GM23338 (cell line): ENCODE results near the gene SNX8. TPM values are rescaled to one million over a fixed set of nuclear protein-coding genes. Genes with fewer than 3 reads are reported as not detected.
A peak's percentile ranks its signal among the peaks of the same experiment; 100 is the strongest.

Source experiments
- ATAC-seq: fragments of 200-7000 bp; cut with Tn5 transposase; 3 replicates; pipeline ENCODE4 v1.9.1; 2020
- DNase-seq: peaks from one replicate; pipeline ENCODE4 v3.0.0-alpha.2; 2015; ENCODE audit warnings: low spot score
- H2AFZ ChIP-seq: fragments of 200-600 bp; sonication (generic); 2 replicates; pipeline ENCODE4 v1.8.0; 2016; ENCODE audit warnings: antibody characterized with exemption, mild to moderate bottlenecking, moderate library complexity
- H3F3A ChIP-seq: fragments of 200-600 bp; sonication (generic); replicated peaks from 2 replicates; pipeline ENCODE4 v1.8.0; 2017; ENCODE audit warnings: antibody characterized with exemption, mixed run types, low read depth
- H3K27ac ChIP-seq: fragments of 200-600 bp; sonication (generic); 2 replicates; pipeline ENCODE4 v1.6.1; 2016; ENCODE audit warnings: low read depth
- H3K27me3 ChIP-seq: fragments of 200-600 bp; sonication (generic); 2 replicates; pipeline ENCODE4 v1.8.0; 2016; ENCODE audit warnings: mild to moderate bottlenecking, mixed run types, moderate library complexity; ENCODE audit not compliant: insufficient read depth
- H3K36me3 ChIP-seq: fragments of 200-600 bp; sonication (generic); 2 replicates; pipeline ENCODE4 v1.8.0; 2016; ENCODE audit warnings: mild to moderate bottlenecking; ENCODE audit not compliant: insufficient read depth
- H3K4me1 ChIP-seq: fragments of 200-600 bp; sonication (generic); 2 replicates; pipeline ENCODE4 v1.8.0; 2016; ENCODE audit warnings: mild to moderate bottlenecking, moderate library complexity; ENCODE audit not compliant: insufficient read depth
- H3K4me2 ChIP-seq: fragments of 200-600 bp; sonication (generic); 2 replicates; pipeline ENCODE4 v1.7.1; 2017; ENCODE audit warnings: mixed run types
- H3K4me3 ChIP-seq: fragments of 200-600 bp; sonication (generic); 2 replicates; pipeline ENCODE4 v1.6.1; 2016; ENCODE audit warnings: mixed run types
- H3K79me2 ChIP-seq: fragments of 200-600 bp; sonication (generic); replicated peaks from 2 replicates; pipeline ENCODE4 v1.8.0; 2017; ENCODE audit warnings: mild to moderate bottlenecking; ENCODE audit not compliant: insufficient read depth
- H3K9me2 ChIP-seq: fragments of 200-600 bp; sonication (generic); 2 replicates; pipeline ENCODE4 v1.8.0; 2017; ENCODE audit not compliant: insufficient read depth
- H4K20me1 ChIP-seq: fragments of 200-600 bp; sonication (generic); replicated peaks from 2 replicates; pipeline ENCODE4 v1.8.0; 2017; ENCODE audit warnings: mild to moderate bottlenecking; ENCODE audit not compliant: insufficient read depth
- H3K27ac Mint-ChIP-seq: 2 replicates; pipeline ENCODE4 v1.8.0; 2020; ENCODE audit warnings: inconsistent platforms, mild to moderate bottlenecking, moderate library complexity, mixed read lengths
- H3K27me3 Mint-ChIP-seq: 3 replicates; pipeline ENCODE4 v1.8.0; 2022; ENCODE audit warnings: low read depth, mild to moderate bottlenecking, moderate library complexity, mixed read lengths, inconsistent platforms; ENCODE audit not compliant: insufficient read depth, poor library complexity
- H3K36me3 Mint-ChIP-seq: 3 replicates; pipeline ENCODE4 v1.8.0; 2021; ENCODE audit warnings: low read depth, mild to moderate bottlenecking, inconsistent platforms, moderate library complexity, mixed read lengths
- H3K4me1 Mint-ChIP-seq: 3 replicates; pipeline ENCODE4 v1.8.0; 2020; ENCODE audit warnings: mild to moderate bottlenecking, inconsistent platforms, mixed read lengths
- H3K4me3 Mint-ChIP-seq: 3 replicates; pipeline ENCODE4 v1.8.0; 2021; ENCODE audit warnings: moderate library complexity, mild to moderate bottlenecking, inconsistent platforms, mixed read lengths
- H3K9me3 Mint-ChIP-seq: 3 replicates; pipeline ENCODE4 v1.8.0; 2020; ENCODE audit warnings: moderate library complexity, mild to moderate bottlenecking, inconsistent platforms, mixed read lengths
- CTCF ChIP-seq, 2 experiments: fragments of 200-600 bp in 1 of 2; sonication (generic) in 1 of 2; conservative IDR thresholded peaks; 2 replicates each; pipeline versions ENCODE4 v1.5.1 to v1.6.1; 2016 to 2017; ENCODE audit warnings: antibody characterized with exemption in 2 of 2, low read depth in 2 of 2, mild to moderate bottlenecking in 2 of 2, moderate library complexity in 1 of 2
- EZH2phosphoT487 ChIP-seq: fragments of 200-600 bp; sonication (generic); IDR thresholded peaks from one replicate; pipeline ENCODE4 v1.8.1; 2018; ENCODE audit warnings: antibody characterized with exemption; ENCODE audit not compliant: unreplicated experiment
- ZNF114 ChIP-seq: fragments of 250-450 bp; sonication (Bioruptor Pico); IDR thresholded peaks from 2 replicates; pipeline ENCODE4 v1.5.0; 2020; ENCODE audit warnings: mild to moderate bottlenecking, moderate library complexity
- microRNA-seq: library from miRNA; unstranded; fragments of <30 nt; microRNA quantifications from one replicate; pipeline ENCODE4, GENCODE V29; 2017
- polyA plus RNA-seq: library from polyadenylated mRNA; unstranded; fragments of >200 nt; fragmentation: Nextera tagmentation; extraction: Ambion mirVana; gene quantifications from 2 replicates; pipeline ENCODE4 v1.2.1, GENCODE V29; 2016
- total RNA-seq: library from RNA; depleted of rRNA; stranded (reverse); fragments of >200 nt; shearing (Covaris generic); gene quantifications from 2 replicates; pipeline ENCODE4 v1.2.3, GENCODE V29; 2014; rRNA removed

Gene SNX8
- total and polyA plus RNA-seq, 2 experiments from 2014 or later = 44.3 to 50.9 TPM

- H3K27me3 ChIP-seq = no peaks in the 10 kb centered on the region
- ATAC-seq (peak; percentile 67), DNase-seq (peak; percentile 23)
- H3K4me3 Mint-ChIP-seq = no peak overlapping the region
- peaks cover 6% of the 10 kb centered on the region; the same call in 1 of the 2 replicates for H4K20me1 ChIP-seq
- no peaks in the 10 kb centered on the region for H3F3A ChIP-seq
- H3K79me2 ChIP-seq = peaks cover 14% of the 10 kb centered on the region; the same call in 1 of the 2 replicates
- no peak overlapping the region for H3K27ac ChIP-seq
- no peak overlapping the region for H2AFZ ChIP-seq
- H3K4me1 Mint-ChIP-seq = no peaks in the 10 kb centered on the region; the same call in 2 of the 3 replicates
- H3K36me3 Mint-ChIP-seq = peaks cover 34% of the 10 kb centered on the region
- no peaks in the 10 kb centered on the region for H3K4me1 ChIP-seq
- H3K9me2 ChIP-seq = no peaks in the 10 kb centered on the region
- no peak overlapping the region for H3K27ac Mint-ChIP-seq
- peaks cover 10% of the 10 kb centered on the region for H3K27me3 Mint-ChIP-seq
- TF ChIP-seq ZNF114 (CRISPR knock-in tag) (no peak), EZH2phosphoT487 (no peak), CTCF (conservative IDR thresholded peaks at IDR 0.05; ENCODE audit: low read depth in 2 of 2) (peak in 1 of 2 experiments; percentile 29; a peak in 1 of 4 replicates)
- no peak overlapping the region for H3K4me2 ChIP-seq
- no peak overlapping the region for H3K4me3 ChIP-seq
- no peaks in the 10 kb centered on the region; the same call in 1 of the 2 replicates for H3K36me3 ChIP-seq
- no peaks in the 10 kb centered on the region for H3K9me3 Mint-ChIP-seq
Measured at GRCh38 chr7:2202361-2202761, 111.9 kb downstream of the SNX8 start.

Small RNAs within 50 kb of the gene (microRNA-seq; reads per million reads assigned to microRNA genes)
- not detected for gene MIR6836

Other genes starting within 250 kb of the SNX8 start
- 59.3 and 87.1 TPM in 2 replicates for gene MAD1L1, start 81.5 kb downstream of the SNX8 start, total RNA-seq
- gene MAD1L1, start 81.5 kb downstream of the SNX8 start, polyA plus RNA-seq = 40.3 and 42.9 TPM in 2 replicates
- 25.3 and 30.0 TPM in 2 replicates for gene MRM2, start 72.2 kb downstream of the SNX8 start, total RNA-seq
- gene MRM2, start 72.2 kb downstream of the SNX8 start, polyA plus RNA-seq = 37.8 and 41.1 TPM in 2 replicates
- 54.5 and 66.8 TPM in 2 replicates for gene NUDT1, start 72.2 kb downstream of the SNX8 start, total RNA-seq
- 151 and 163 TPM in 2 replicates for gene NUDT1, start 72.2 kb downstream of the SNX8 start, polyA plus RNA-seq
- 323 and 355 TPM in 2 replicates for gene EIF3B, start 40.4 kb upstream of the SNX8 start, total RNA-seq
- 106 and 113 TPM in 2 replicates for gene EIF3B, start 40.4 kb upstream of the SNX8 start, polyA plus RNA-seq
- 10.1 and 12.0 TPM in 2 replicates for gene CHST12, start 89.2 kb upstream of the SNX8 start, total RNA-seq
- gene CHST12, start 89.2 kb upstream of the SNX8 start, polyA plus RNA-seq = 13.9 and 14.6 TPM in 2 replicates
- not detected in 2 replicates for gene GRIFIN, start 162.0 kb upstream of the SNX8 start, total RNA-seq
- gene GRIFIN, start 162.0 kb upstream of the SNX8 start, polyA plus RNA-seq = not detected in 2 replicates
- gene LFNG, start 205.3 kb upstream of the SNX8 start, total RNA-seq = 24.5 and 35.4 TPM in 2 replicates
- 1.7 and 3.2 TPM in 2 replicates for gene LFNG, start 205.3 kb upstream of the SNX8 start, polyA plus RNA-seq
- gene BRAT1, start 241.1 kb upstream of the SNX8 start, total RNA-seq = 65.6 and 76.8 TPM in 2 replicates
- gene BRAT1, start 241.1 kb upstream of the SNX8 start, polyA plus RNA-seq = 29.8 and 32.5 TPM in 2 replicates
- gene IQCE, start 244.5 kb upstream of the SNX8 start, total RNA-seq = 5.0 and 6.5 TPM in 2 replicates
- 5.9 and 7.7 TPM in 2 replicates for gene IQCE, start 244.5 kb upstream of the SNX8 start, polyA plus RNA-seq